Measurements from ENCODE around the gene IL4R.
"Not testable (repeated sequence)": the region's sequence is repeated elsewhere in the genome, so short reads cannot be mapped to it uniquely, and the experiment has no call there.

The IL4R gene

GRCh38 chr16:27287887-27288286, 25.9 kb upstream of the IL4R start:
- H3K4me3 ChIP-seq (ENCODE audit: low read depth, low read length) = no peak overlapping the region
- in situ Hi-C loops (cut with HindIII; ENCODE audit: low sequenced_read_pairs) = no loop called here
- no peak for DNase-seq (ENCODE audit: low read depth, low spot score)
- TF ChIP-seq CTCF (IDR thresholded peaks at IDR 0.05; ENCODE audit: low read depth, low read length) = no peak

- H3K4me3 ChIP-seq (ENCODE audit: low read depth, low read length); in situ Hi-C loops (cut with HindIII; ENCODE audit: low sequenced_read_pairs); DNase-seq (ENCODE audit: low read depth, low spot score): not testable (repeated sequence)
Measured at GRCh38 chr16:27288313-27288712, 25.5 kb upstream of the IL4R start.

- H3K4me3 ChIP-seq (ENCODE audit: low read depth, low read length) = no peak overlapping the region
- DNase-seq (ENCODE audit: low read depth, low spot score) = no peak
- TF ChIP-seq CTCF (IDR thresholded peaks at IDR 0.05; ENCODE audit: low read depth, low read length) = no peak
- in situ Hi-C loops (cut with HindIII; ENCODE audit: low sequenced_read_pairs) = no loop called here
Measured at GRCh38 chr16:27289669-27290068, 24.1 kb upstream of the IL4R start.

- in situ Hi-C loops (cut with HindIII; ENCODE audit: low sequenced_read_pairs) = no loop called here
- no peak for DNase-seq (ENCODE audit: low read depth, low spot score)
Measured at GRCh38 chr16:27290562-27290961, 23.2 kb upstream of the IL4R start.

DNA sequence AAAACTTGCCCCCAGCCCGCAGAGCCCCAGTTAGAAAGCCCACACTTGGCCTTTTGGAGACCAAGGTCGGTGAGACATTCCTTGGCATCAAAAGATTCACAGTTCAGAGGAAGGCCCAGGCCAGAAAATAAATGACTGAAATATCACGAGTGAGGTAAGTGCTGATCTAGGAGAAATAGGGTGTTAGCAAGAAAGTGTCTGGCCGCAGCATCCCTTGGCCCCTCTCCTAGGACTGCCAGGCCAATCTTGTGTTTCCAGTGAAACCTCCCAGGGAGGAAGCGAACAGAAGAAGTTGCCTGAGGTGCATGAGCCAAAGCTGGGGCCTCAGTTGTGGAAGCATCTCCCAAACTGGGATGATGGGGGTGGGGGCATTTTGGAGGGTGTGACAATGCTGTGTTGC, 22.7 kb upstream of the IL4R start:
- DNase-seq (ENCODE audit: low read depth, low spot score) = no peak
- H3K4me3 ChIP-seq (ENCODE audit: low read depth, low read length) = no peak overlapping the region
- no peak for TF ChIP-seq CTCF (IDR thresholded peaks at IDR 0.05; ENCODE audit: low read depth, low read length)
- in situ Hi-C loops (cut with HindIII; ENCODE audit: low sequenced_read_pairs) = no loop called here

More at GRCh38 chr16:27290562-27290961, 23.2 kb upstream of the IL4R start:
- TF ChIP-seq CTCF (IDR thresholded peaks at IDR 0.05; ENCODE audit: low read depth, low read length) = no peak
- no peak overlapping the region for H3K4me3 ChIP-seq (ENCODE audit: low read depth, low read length)

- in situ Hi-C loops (cut with HindIII; ENCODE audit: low sequenced_read_pairs) = no loop called here
- no peak for TF ChIP-seq CTCF (IDR thresholded peaks at IDR 0.05; ENCODE audit: low read depth, low read length)
Measured at GRCh38 chr16:27291722-27292240, 22.0 kb upstream of the IL4R start.

GRCh38 chr16:27293343-27293742, 20.4 kb upstream of the IL4R start:
- no peak overlapping the region for H3K4me3 ChIP-seq (ENCODE audit: low read depth, low read length)
- no peak for DNase-seq (ENCODE audit: low read depth, low spot score)
- in situ Hi-C loops (cut with HindIII; ENCODE audit: low sequenced_read_pairs) = no loop called here
- no peak for TF ChIP-seq CTCF (IDR thresholded peaks at IDR 0.05; ENCODE audit: low read depth, low read length)

More at GRCh38 chr16:27291722-27292240, 22.0 kb upstream of the IL4R start:
- DNase-seq (ENCODE audit: low read depth, low spot score) = no peak
- no peak overlapping the region for H3K4me3 ChIP-seq (ENCODE audit: low read depth, low read length)
